ENCODE data around the gene FCRL3.

DNA sequence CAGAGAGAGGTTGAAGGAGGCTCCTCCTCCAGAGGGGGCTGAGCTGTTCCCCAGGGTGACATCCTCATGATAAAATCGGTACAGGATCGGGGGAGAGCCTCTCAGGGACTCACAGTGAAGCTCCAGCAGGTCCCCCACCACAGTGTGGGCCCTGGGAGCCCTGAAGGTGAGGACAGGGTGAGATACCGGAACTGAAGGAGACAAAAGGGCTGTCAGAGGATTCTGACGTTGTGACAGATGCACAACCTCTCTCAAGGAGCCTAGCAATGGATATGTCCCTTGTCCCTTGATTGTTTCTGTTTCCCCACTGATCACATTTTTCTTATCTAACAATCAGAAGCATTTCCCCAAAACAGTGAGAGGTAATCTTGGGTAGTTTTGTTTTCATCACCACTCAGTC lies 5.2 kb downstream of the FCRL3 start:
- TF ChIP-seq EZH2phosphoT487 (IDR thresholded peaks at IDR 0.05; ENCODE audit: low read depth) (no peak), CTCF (IDR thresholded peaks at IDR 0.05; ENCODE audit: low read depth, low read length) (no peak)

Data from OCI-LY3 (cell line).